HS-5 (cell line): ENCODE results near the gene BABAM2.
"Not testable (repeated sequence)": the region's sequence is repeated elsewhere in the genome, so short reads cannot be mapped to it uniquely, and the experiment has no call there.

Experiments used
- DNase-seq: peaks from one replicate; pipeline ENCODE4 v3.0.0-alpha.2; 2012; ENCODE audit warnings: low read depth

Gene BABAM2

GRCh38 chr2:27952070-27952469, 61.5 kb downstream of the BABAM2 start:
- no peak for DNase-seq

GRCh38 chr2:27953077-27953476, 62.5 kb downstream of the BABAM2 start:
- no peak for DNase-seq

DNA sequence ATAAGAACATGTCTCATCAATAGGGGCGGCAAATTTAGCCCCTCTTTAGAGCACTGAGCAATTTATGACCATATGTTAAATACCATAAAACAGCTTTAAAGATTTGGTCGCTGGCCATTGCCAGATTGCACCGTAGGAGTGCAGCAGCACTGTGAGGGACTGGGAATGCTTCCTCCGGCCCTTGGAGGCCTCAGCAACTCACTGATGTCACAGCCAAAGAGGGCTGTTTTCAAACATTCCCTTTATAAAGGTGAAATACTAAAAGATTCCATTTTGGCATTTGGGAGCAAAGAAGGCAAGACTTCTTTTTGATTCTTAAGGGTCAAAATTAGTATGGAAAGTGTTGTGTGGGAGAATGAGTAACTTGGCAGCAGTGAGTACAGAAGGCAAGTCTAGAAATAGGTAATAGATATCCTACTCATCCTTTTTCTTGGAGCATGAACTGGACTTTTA, 63.7 kb downstream of the BABAM2 start:
- DNase-seq: no peak

- DNase-seq: peak; percentile 99
These were observed 64.3 kb downstream of the BABAM2 start for GRCh38 chr2:27954771-27955383.

GRCh38 chr2:27955384-27956161, 65.0 kb downstream of the BABAM2 start:
- no peak for DNase-seq

GRCh38 chr2:27956888-27957287, 66.4 kb downstream of the BABAM2 start:
- DNase-seq: no peak

DNA sequence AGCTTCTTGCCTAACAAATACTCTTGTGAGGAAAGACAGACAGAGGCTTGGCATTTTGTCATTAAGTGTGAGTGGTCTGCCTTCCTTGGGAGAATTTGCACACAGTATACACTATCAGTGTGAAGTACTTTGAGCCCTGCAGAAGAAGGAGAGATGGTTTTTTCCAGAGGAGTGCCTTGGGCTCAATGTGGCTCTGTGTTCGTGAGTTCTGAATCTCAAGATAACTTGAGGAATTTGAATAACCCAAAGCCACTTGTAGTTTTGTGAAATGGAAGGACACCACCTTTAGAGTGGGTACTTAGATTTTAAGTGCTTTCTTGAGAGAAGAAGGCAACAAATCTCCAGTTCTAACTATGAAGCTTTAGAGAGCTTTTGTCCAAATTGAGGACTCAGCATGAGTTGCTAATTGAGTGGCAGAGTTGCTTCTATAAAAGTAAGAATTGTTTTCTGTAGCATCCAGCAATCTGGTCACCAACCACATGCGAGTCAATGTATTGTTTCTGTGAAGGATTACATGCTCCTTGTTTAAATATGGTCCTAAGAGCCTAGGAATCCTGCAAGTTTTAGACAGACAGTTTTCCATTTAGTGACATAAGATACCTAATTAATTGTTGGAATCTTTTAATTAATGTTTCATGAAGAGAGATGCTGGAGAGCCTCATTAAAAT, 68.3 kb downstream of the BABAM2 start:
- no peak for DNase-seq

- DNase-seq: no peak
These were observed 69.0 kb downstream of the BABAM2 start for GRCh38 chr2:27959496-27959895.

- DNase-seq: peak; percentile 76
These were observed 69.8 kb downstream of the BABAM2 start for GRCh38 chr2:27960237-27960912.

- DNase-seq: no peak
These were observed 71.5 kb downstream of the BABAM2 start for GRCh38 chr2:27962006-27962405.

DNA sequence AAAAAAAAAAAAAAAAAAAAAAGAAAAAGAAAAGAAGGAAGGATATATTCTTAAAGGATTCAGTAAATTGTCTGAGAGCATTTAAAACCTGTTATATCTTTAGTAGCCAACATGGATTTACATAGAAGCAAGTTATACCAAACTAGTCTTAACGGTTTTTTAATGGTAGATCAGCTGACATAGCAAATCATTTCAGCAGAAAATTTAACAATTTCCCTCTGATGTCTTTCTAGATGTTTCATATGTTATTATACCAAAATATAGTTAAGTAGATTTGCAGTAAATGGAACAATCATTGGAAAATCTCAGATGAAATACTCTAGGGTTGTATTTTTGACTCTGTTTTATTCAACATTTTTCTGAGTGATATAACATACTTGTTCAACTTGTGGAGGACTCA, 72.9 kb downstream of the BABAM2 start:
- no peak for DNase-seq

DNA sequence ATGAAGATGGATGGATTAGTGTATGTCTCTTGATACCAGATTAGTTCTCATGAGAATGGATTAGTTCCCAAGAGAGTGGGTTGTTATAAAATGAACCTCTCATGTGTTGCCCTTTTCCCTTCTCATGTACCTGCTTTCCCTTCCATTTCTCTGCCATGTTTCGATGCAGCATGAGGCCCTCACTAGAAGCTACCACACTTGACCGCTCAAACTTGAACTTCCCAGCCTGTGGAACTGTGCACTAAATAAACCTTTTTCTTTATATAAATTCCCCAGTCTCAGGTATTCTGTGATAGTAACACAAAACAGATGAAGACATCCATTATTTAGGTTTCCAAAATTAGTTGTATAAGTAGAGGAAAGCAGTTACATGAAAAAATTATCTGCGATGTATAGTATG, 73.5 kb downstream of the BABAM2 start:
- DNase-seq: no peak

- DNase-seq: no peak
These were observed 75.3 kb downstream of the BABAM2 start for GRCh38 chr2:27965841-27966240.

GRCh38 chr2:27966466-27966865, 75.9 kb downstream of the BABAM2 start:
- no peak for DNase-seq

- DNase-seq: no peak
These were observed 76.5 kb downstream of the BABAM2 start for GRCh38 chr2:27967076-27967475.

- not testable (repeated sequence) for DNase-seq
These were observed 77.5 kb downstream of the BABAM2 start for GRCh38 chr2:27968045-27968444.

DNA sequence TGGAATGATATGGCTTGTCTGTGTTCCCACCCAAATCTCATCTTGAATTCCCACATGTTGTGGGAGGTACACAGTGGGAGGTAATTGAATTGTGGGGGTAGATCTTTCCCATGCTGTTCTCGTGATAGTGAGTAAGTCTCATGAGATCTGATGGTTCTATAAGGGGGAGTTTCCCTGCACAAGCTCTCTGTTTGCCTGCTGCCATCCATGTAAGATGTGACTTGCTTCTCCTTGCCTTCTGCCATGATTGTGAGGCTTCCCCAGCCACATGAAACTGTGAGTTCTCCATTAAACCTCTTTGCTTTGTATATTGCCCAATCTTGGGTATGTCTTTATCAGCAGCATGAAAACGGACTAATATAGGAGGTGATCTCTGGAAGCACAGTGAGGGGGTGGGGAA, 78.4 kb downstream of the BABAM2 start:
- DNase-seq: not testable (repeated sequence)

DNA sequence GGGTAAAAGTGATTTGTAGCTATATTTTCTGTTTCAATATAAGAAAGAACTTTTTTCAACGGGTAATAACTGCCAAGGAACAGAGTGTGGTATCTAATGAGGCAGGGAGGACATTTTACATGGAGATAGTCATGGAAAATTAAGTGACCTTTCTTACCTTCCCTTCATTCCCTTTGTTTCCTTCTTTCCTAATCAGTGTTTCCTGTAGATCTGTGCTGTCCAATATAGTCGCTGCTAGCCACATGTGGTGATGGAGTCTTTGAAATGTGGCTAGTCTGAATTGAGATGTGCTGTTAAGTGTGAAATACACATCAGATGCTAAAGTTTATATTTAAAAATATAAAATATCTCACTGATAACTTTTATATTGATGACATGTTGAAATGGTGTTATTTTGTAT, 81.8 kb downstream of the BABAM2 start:
- DNase-seq: no peak

DNA sequence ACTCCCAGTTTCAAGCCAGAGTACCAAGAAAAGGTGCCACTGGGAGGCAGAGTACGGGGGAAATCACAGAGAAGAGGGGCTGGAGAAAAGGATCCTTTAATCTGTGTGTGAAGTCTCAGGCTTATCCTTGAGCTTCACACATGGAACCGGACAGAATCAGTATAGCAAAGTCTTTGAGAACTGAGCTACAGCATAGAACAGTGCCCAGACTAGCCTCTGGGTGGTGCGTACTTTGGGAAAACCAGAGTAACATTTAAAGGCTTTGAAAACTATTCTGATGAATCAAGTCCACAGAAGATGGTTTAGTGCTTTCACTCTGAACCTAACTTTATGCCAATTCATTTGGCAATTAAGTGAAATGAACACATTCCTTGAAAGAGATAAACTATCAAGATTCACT, 83.1 kb downstream of the BABAM2 start:
- DNase-seq: no peak

GRCh38 chr2:27976308-27976707, 85.8 kb downstream of the BABAM2 start:
- DNase-seq: no peak

GRCh38 chr2:27977731-27978312, 87.3 kb downstream of the BABAM2 start:
- DNase-seq: peak; percentile 95

DNA sequence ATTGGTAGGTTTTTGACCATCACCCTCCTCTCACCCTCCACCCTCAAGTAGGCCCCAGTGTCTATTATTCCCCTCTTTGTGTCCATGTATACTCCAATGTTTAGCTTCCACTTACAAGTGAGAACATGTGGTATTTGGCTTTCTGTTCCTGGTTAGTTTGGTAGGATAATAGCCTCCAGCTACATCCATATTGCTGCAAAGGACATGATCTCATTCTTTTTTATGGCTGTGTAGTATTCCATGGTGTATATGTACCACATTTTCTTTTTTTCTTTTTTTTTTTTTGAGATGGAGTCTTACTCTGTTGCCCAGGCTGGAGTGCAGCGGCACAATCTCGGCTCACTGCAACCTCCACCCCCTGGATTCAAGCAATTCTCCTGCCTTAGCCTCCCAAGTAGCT, 88.2 kb downstream of the BABAM2 start:
- not testable (repeated sequence) for DNase-seq
